IMR-90 (cell line): ENCODE results near the gene PPP1R14D. TPM values are rescaled to one million over a fixed set of nuclear protein-coding genes. Genes with fewer than 3 reads are reported as not detected.

Experiments used
- ATAC-seq: fragments of 200-7000 bp; cut with Tn5 transposase; 2 replicates; pipeline ENCODE4 v1.9.1; 2020; ENCODE audit warnings: low read depth, mild to moderate bottlenecking, moderate library complexity
- BruUV-seq: library from RNA; stranded (reverse); fragments of 400-500 nt; replicated peaks from 2 replicates; lab custom pipeline; 2021; lab: Mats Ljungman, UMichigan
- CTCF ChIA-PET: fragments of 300-600 bp; formaldehyde crosslinking; extraction: SDS; loops from one replicate; lab custom pipeline; 2021; ENCODE audit warnings: antibody characterized with exemption; lab: Yijun Ruan, JAX
- POLR2A ChIA-PET: fragments of 300-600 bp; sonication (Branson Sonifier 250); formaldehyde crosslinking; loops from one replicate; lab custom pipeline; 2022; ENCODE audit warnings: antibody characterized with exemption; ENCODE audit not compliant: unreplicated experiment; lab: Charles Lee
- DNase-seq: peaks from one replicate; pipeline ENCODE4 v3.0.0; 2013
- H2AFZ ChIP-seq: replicated peaks from 2 replicates; pipeline ENCODE3; 2013; ENCODE audit warnings: low read length, mild to moderate bottlenecking; ENCODE audit not compliant: poor library complexity
- H2AK5ac ChIP-seq: 2 replicates; pipeline ENCODE4 v1.6.1; 2013; ENCODE audit warnings: low read depth, low read length, inconsistent platforms
- H2AK9ac ChIP-seq: replicated peaks from 2 replicates; pipeline ENCODE3; 2013; ENCODE audit warnings: mild to moderate bottlenecking, low read depth, low read length, moderate library complexity; ENCODE audit not compliant: poor library complexity
- H2BK120ac ChIP-seq: 2 replicates; pipeline ENCODE4 v1.6.1; 2013; ENCODE audit warnings: low read depth, low read length, inconsistent platforms
- H2BK15ac ChIP-seq: 3 replicates; pipeline ENCODE4 v1.6.1; 2013; ENCODE audit warnings: low read depth, low read length, inconsistent platforms
- H2BK20ac ChIP-seq: 2 replicates; pipeline ENCODE4 v1.6.1; 2013; ENCODE audit warnings: low read depth, mild to moderate bottlenecking, inconsistent platforms, low read length, moderate library complexity
- H2BK5ac ChIP-seq: 2 replicates; pipeline ENCODE4 v1.6.1; 2013; ENCODE audit warnings: mild to moderate bottlenecking, low read depth, low read length, inconsistent platforms; ENCODE audit not compliant: poor library complexity, severe bottlenecking
- H3K14ac ChIP-seq: replicated peaks from 2 replicates; pipeline ENCODE4 v1.6.1; 2013; ENCODE audit warnings: low read depth, low read length, inconsistent platforms
- H3K18ac ChIP-seq: 2 replicates; pipeline ENCODE4 v1.6.1; 2013; ENCODE audit warnings: low read depth, low read length, control low read depth
- H3K23ac ChIP-seq: 2 replicates; pipeline ENCODE4 v1.6.1; 2013; ENCODE audit warnings: low read depth, low read length, inconsistent platforms
- H3K27ac ChIP-seq: 2 replicates; pipeline ENCODE4 v1.5.1; 2013; ENCODE audit warnings: mild to moderate bottlenecking, control low read depth, low read length; ENCODE audit not compliant: insufficient read depth
- H3K27me3 ChIP-seq: 2 replicates; pipeline ENCODE4 v1.6.1; 2013; ENCODE audit warnings: low read length; ENCODE audit not compliant: control insufficient read depth, insufficient read depth
- H3K36me3 ChIP-seq: 2 replicates; pipeline ENCODE4 v1.6.1; 2013; ENCODE audit warnings: low read length, mixed read lengths; ENCODE audit not compliant: control insufficient read depth, insufficient read depth
- H3K4ac ChIP-seq: 2 replicates; pipeline ENCODE4 v1.6.1; 2013; ENCODE audit warnings: low read depth, low read length, inconsistent platforms
- H3K4me1 ChIP-seq: 2 replicates; pipeline ENCODE4 v1.6.1; 2013; ENCODE audit warnings: low read length, mixed read lengths; ENCODE audit not compliant: control insufficient read depth, insufficient read depth
- H3K4me2 ChIP-seq: 2 replicates; pipeline ENCODE4 v1.6.1; 2013; ENCODE audit warnings: low read depth, mild to moderate bottlenecking, control low read depth, low read length, moderate library complexity
- H3K4me3 ChIP-seq: 2 replicates; pipeline ENCODE4 v1.5.1; 2013; ENCODE audit warnings: low read depth, mild to moderate bottlenecking, control low read depth, low read length, moderate library complexity; ENCODE audit not compliant: insufficient read depth
- H3K56ac ChIP-seq: 2 replicates; pipeline ENCODE4 v1.6.1; 2013; ENCODE audit warnings: low read length, inconsistent platforms; ENCODE audit not compliant: insufficient read depth; ENCODE audit errors: extremely low read depth
- H3K79me1 ChIP-seq, 2 experiments: 2 replicates each; pipeline ENCODE4 v1.6.1; 2013; ENCODE audit warnings: low read length in 2 of 2, inconsistent platforms in 1 of 2, low read depth in 1 of 2
- H3K9ac ChIP-seq: 2 replicates; pipeline ENCODE4 v1.6.1; 2013; ENCODE audit warnings: low read depth, low read length, control low read depth
- H3K9me1 ChIP-seq: 2 replicates; pipeline ENCODE4 v1.6.1; 2013; ENCODE audit warnings: low read length, inconsistent platforms; ENCODE audit not compliant: insufficient read depth
- H3K9me3 ChIP-seq: 2 replicates; pipeline ENCODE4 v1.6.1; 2013; ENCODE audit warnings: low read length; ENCODE audit not compliant: control insufficient read depth, insufficient read depth
- H4K20me1 ChIP-seq: 2 replicates; pipeline ENCODE4 v1.6.1; 2013; ENCODE audit warnings: low read length, inconsistent platforms; ENCODE audit not compliant: insufficient read depth
- H4K5ac ChIP-seq: 2 replicates; pipeline ENCODE4 v1.6.1; 2013; ENCODE audit warnings: mild to moderate bottlenecking, low read depth, low read length, control low read depth
- H4K8ac ChIP-seq, 2 experiments: 2 replicates each; pipeline ENCODE4 v1.6.1; 2013; ENCODE audit warnings: low read depth in 2 of 2, low read length in 2 of 2, control low read depth in 1 of 2, inconsistent platforms in 1 of 2
- H4K91ac ChIP-seq: 2 replicates; pipeline ENCODE4 v1.6.1; 2013; ENCODE audit warnings: low read depth, low read length, inconsistent platforms; ENCODE audit not compliant: insufficient read depth
- NFE2L2 ChIP-seq: fragments of 150-350 bp; IDR thresholded peaks from 2 replicates; pipeline ENCODE4 v1.6.1; 2016; ENCODE audit warnings: low read depth, mild to moderate bottlenecking, low read length
- POLR2A ChIP-seq: IDR thresholded peaks from 2 replicates; pipeline ENCODE4 v1.6.1; 2012; ENCODE audit warnings: mild to moderate bottlenecking, low read depth, low read length
- RAD21 ChIP-seq: IDR thresholded peaks from 2 replicates; pipeline ENCODE4 v1.6.1; 2012; ENCODE audit warnings: low read length, improper control_type of control experiment
- RFX5 ChIP-seq: IDR thresholded peaks from 2 replicates; pipeline ENCODE4 v1.8.0; 2012; ENCODE audit warnings: low read depth, mild to moderate bottlenecking, low read length, moderate library complexity
- WGBS, 2 experiments: methylation state at CpG; one replicate each; pipeline versions ENCODE4 v1.1.5 to v1.1.7; 2013; ENCODE audit warnings: missing lambda C conversion rate in 2 of 2; ENCODE audit not compliant: insufficient read length in 1 of 2; ENCODE audit errors: extremely low coverage in 2 of 2; 5-methylcytosine and 5-hydroxymethylcytosine counted together
- dilution Hi-C: fragments of 300-500 bp; cut with HindIII; formaldehyde crosslinking; loops from one replicate; pipeline ENCODE4 v1.14.3; 2018; ENCODE audit warnings: low sequenced_read_pairs; ENCODE audit not compliant: unreplicated experiment
- in situ Hi-C: fragments of 300-500 bp; cut with MboI; formaldehyde crosslinking; loops from 3 replicates; pipeline ENCODE4 v1.14.3; 2019; ENCODE audit warnings: low sequenced_read_pairs, inconsistent platforms, mixed read lengths
- intact Hi-C: fragments of 100-400 bp; cut with micrococcal nuclease; formaldehyde crosslinking; loops from 2 replicates; pipeline ENCODE4 v1.10.0; 2022
- polyA plus RNA-seq, 3 experiments: library from polyadenylated mRNA; depleted of rRNA; stranded (reverse); fragments of >200 nt; gene quantifications; 2 replicates each; pipeline ENCODE4 v1.2.3, GENCODE V29; 2012; ENCODE audit warnings: low replicate concordance in 1 of 3
- total RNA-seq: library from RNA; depleted of rRNA; stranded (reverse); fragments of >200 nt; gene quantifications from 2 replicates; pipeline ENCODE4 v1.2.3, GENCODE V29; 2012

PPP1R14D gene
- total and polyA plus RNA-seq, 2 of the 4 experiments (the other 2 are of a cell fraction) = not detected

GRCh38 chr15:40828447-40829036 is at the start of gene PPP1R14D (continued):
- no peak for TF ChIP-seq RFX5

- DNase-seq (no peak), ATAC-seq (no peak)
- no peak overlapping the region for H2BK20ac ChIP-seq
- no CpG with 5 or more reads among the region's 2 CpGs for WGBS, 2 experiments
- H2AK5ac ChIP-seq = no peak overlapping the region
- no peak overlapping the region for H3K14ac ChIP-seq
- no peak for TF ChIP-seq NFE2L2
- TF ChIP-seq RAD21 = no peak
- TF ChIP-seq POLR2A = no peak
- no peak overlapping the region for H3K4ac ChIP-seq
- ChIA-PET POLR2A (no interaction called here), CTCF (interaction anchor here (0.6 kb wide), 1 partner anchor 509 kb away, joined by 3 read pairs; no protein-coding TSS in a partner anchor)
- intact Hi-C loops = no loop called here
- H3K4me1 ChIP-seq = no peaks in the 10 kb centered on the region
- no peak overlapping the region for H4K8ac ChIP-seq
- H3K79me1 ChIP-seq = no peaks in the 10 kb centered on the region
- peaks cover 8% of the 10 kb centered on the region for H3K27me3 ChIP-seq
- no TSS peak for BruUV-seq
- no peak overlapping the region for H2AFZ ChIP-seq
- H3K27ac ChIP-seq = no peak overlapping the region
- H4K5ac ChIP-seq = no peak overlapping the region
- no peak overlapping the region for H3K4me3 ChIP-seq
- dilution Hi-C loops = no loop called here
- no peak overlapping the region for H2AK9ac ChIP-seq
- no peak overlapping the region for H2BK5ac ChIP-seq
- no peak overlapping the region for H3K18ac ChIP-seq
- no peaks in the 10 kb centered on the region for H4K20me1 ChIP-seq
- H2BK120ac ChIP-seq = no peak overlapping the region
- H4K91ac ChIP-seq = no peak overlapping the region
- no peak overlapping the region for H3K9ac ChIP-seq
- H3K9me1 ChIP-seq = no peaks in the 10 kb centered on the region
- no peak overlapping the region for H3K23ac ChIP-seq
- no peak overlapping the region for H3K4me2 ChIP-seq
- H3K36me3 ChIP-seq = no peaks in the 10 kb centered on the region
- H3K56ac ChIP-seq = no peak overlapping the region
- 0 out of 2 replicates have a peak, but pooled peaks cover 1% of the 10 kb centered on the region for H3K9me3 ChIP-seq
- H2BK15ac ChIP-seq = no peak overlapping the region
- in situ Hi-C loops = no loop called here
Observed at GRCh38 chr15:40877694-40878093, 49.2 kb upstream of the PPP1R14D start.
